SK-N-SH (cell line): Measurements from ENCODE around the gene C19orf81. TPM values are rescaled to one million over a fixed set of nuclear protein-coding genes. Genes with fewer than 3 reads are reported as not detected.

Source experiments
- CTCF ChIA-PET: fragments of 300-600, 350-600 bp; formaldehyde crosslinking; extraction: SDS; loops from one replicate; lab custom pipeline; 2021; lab: Yijun Ruan, JAX
- POLR2A ChIA-PET: fragments of 350-600 bp; sonication (Branson Sonifier 250); formaldehyde crosslinking; extraction: SDS; loops from one replicate; lab custom pipeline; 2020; ENCODE audit warnings: antibody characterized with exemption, inconsistent platforms; lab: Yijun Ruan, JAX
- DNase-seq: peaks from one replicate; pipeline ENCODE4 v3.0.0; 2012
- H2AFZ ChIP-seq: fragments of 200-600 bp; sonication (generic); 2 replicates; pipeline ENCODE4 v1.8.1; 2016; ENCODE audit warnings: antibody characterized with exemption, mild to moderate bottlenecking, low read depth
- H3F3A ChIP-seq: fragments of 200-600 bp; sonication (generic); replicated peaks from 2 replicates; pipeline ENCODE3; 2016; ENCODE audit warnings: antibody characterized with exemption, mild to moderate bottlenecking; ENCODE audit not compliant: insufficient read depth
- H3K27ac ChIP-seq, 2 experiments: fragments of 200-500 bp in 1 of 2; fragments of 200-600 bp in 1 of 2; sonication (Bioruptor generic) in 1 of 2; sonication (generic), shearing (Covaris generic) in 1 of 2; 2 replicates each; pipeline versions ENCODE4 v1.5.1 to v1.6.1; 2014 to 2016; ENCODE audit warnings: low read depth in 2 of 2, inconsistent platforms in 1 of 2, low read length in 1 of 2, mild to moderate bottlenecking in 1 of 2, mixed read lengths in 1 of 2
- H3K27me3 ChIP-seq: fragments of 200-600 bp; sonication (generic), shearing (Covaris generic); 2 replicates; pipeline ENCODE4 v1.6.1; 2016; ENCODE audit warnings: mixed run types; ENCODE audit not compliant: insufficient read depth
- H3K36me3 ChIP-seq, 2 experiments: fragments of 200-500 bp in 1 of 2; fragments of 200-600 bp in 1 of 2; sonication (Bioruptor generic) in 1 of 2; sonication (generic) in 1 of 2; replicated peaks in 1 of 2; 2 replicates each; pipeline versions ENCODE3 to v1.5.1; 2014 to 2016; ENCODE audit warnings: low read length in 1 of 2, mild to moderate bottlenecking in 1 of 2; ENCODE audit not compliant: insufficient read depth in 2 of 2, control insufficient read depth in 1 of 2
- H3K4me1 ChIP-seq, 2 experiments: fragments of 200-500 bp in 1 of 2; fragments of 200-600 bp in 1 of 2; sonication (Bioruptor generic) in 1 of 2; sonication (generic), shearing (Covaris generic) in 1 of 2; 2 replicates each; pipeline versions ENCODE4 v1.5.1 to v1.6.1; 2014 to 2016; ENCODE audit warnings: low read depth in 1 of 2, low read length in 1 of 2, mixed run types in 1 of 2; ENCODE audit not compliant: insufficient read depth in 2 of 2, control insufficient read depth in 1 of 2
- H3K4me2 ChIP-seq: fragments of 200-600 bp; sonication (generic), shearing (Covaris generic); 2 replicates; pipeline ENCODE4 v1.6.1; 2017; ENCODE audit warnings: mixed run types
- H3K4me3 ChIP-seq, 2 experiments: fragments of 200-500 bp in 1 of 2; fragments of 200-600 bp in 1 of 2; sonication (Bioruptor generic) in 1 of 2; sonication (generic), shearing (Covaris generic) in 1 of 2; 2 replicates each; pipeline versions ENCODE4 v1.5.1 to v1.8.1; 2014 to 2016; ENCODE audit warnings: low read depth in 2 of 2, inconsistent platforms in 1 of 2, low read length in 1 of 2, mild to moderate bottlenecking in 1 of 2, mixed read lengths in 1 of 2, moderate library complexity in 1 of 2
- H3K79me2 ChIP-seq: fragments of 200-600 bp; sonication (generic); 2 replicates; pipeline ENCODE4 v1.8.1; 2017; ENCODE audit warnings: mild to moderate bottlenecking; ENCODE audit not compliant: insufficient read depth
- H3K9ac ChIP-seq: fragments of 200-600 bp; sonication (generic); 2 replicates; pipeline ENCODE4 v1.6.1; 2017; ENCODE audit warnings: mixed run types
- H3K9me2 ChIP-seq: fragments of 200-600 bp; sonication (generic); 2 replicates; pipeline ENCODE4 v1.6.1; 2017; ENCODE audit warnings: mixed run types
- H3K9me3 ChIP-seq: fragments of 200-600 bp; sonication (generic); 2 replicates; pipeline ENCODE4 v1.6.1; 2017; ENCODE audit warnings: mixed run types, mild to moderate bottlenecking, moderate library complexity
- H4K20me1 ChIP-seq: fragments of 200-600 bp; sonication (generic); 2 replicates; pipeline ENCODE4 v1.6.1; 2017; ENCODE audit warnings: mild to moderate bottlenecking, mixed run types; ENCODE audit not compliant: insufficient read depth
- CHD2 ChIP-seq: fragments of 150-350 bp; IDR thresholded peaks from 2 replicates; pipeline ENCODE4 v1.6.1; 2018; ENCODE audit warnings: low read length; ENCODE audit not compliant: partially characterized antibody
- ELF1 ChIP-seq: IDR thresholded peaks from 2 replicates; pipeline ENCODE4 v1.4.0; 2012
- FOSL2 ChIP-seq: IDR thresholded peaks from 2 replicates; pipeline ENCODE4 v1.4.0; 2012; ENCODE audit warnings: low read depth, mild to moderate bottlenecking, moderate library complexity, borderline replicate concordance
- FOXJ3 ChIP-seq: sonication (generic); formaldehyde crosslinking; IDR thresholded peaks from 2 replicates; pipeline ENCODE4 v1.5.1; 2020; ENCODE audit warnings: mild to moderate bottlenecking, missing genetic modification reagents
- FOXM1 ChIP-seq: IDR thresholded peaks from 2 replicates; pipeline ENCODE4 v1.4.0; 2012; ENCODE audit warnings: low read depth, mild to moderate bottlenecking
- GABPA ChIP-seq: IDR thresholded peaks from 2 replicates; pipeline ENCODE4 v1.4.0; 2012; ENCODE audit warnings: low read depth, mild to moderate bottlenecking
- GATA2 ChIP-seq: sonication (generic); formaldehyde crosslinking; IDR thresholded peaks from 2 replicates; pipeline ENCODE4 v1.5.0; 2020; ENCODE audit warnings: mild to moderate bottlenecking, missing genetic modification reagents
- JUND ChIP-seq: IDR thresholded peaks from 2 replicates; pipeline ENCODE4 v1.4.0; 2012
- PBX3 ChIP-seq: IDR thresholded peaks from 2 replicates; pipeline ENCODE4; 2012
- POLR2AphosphoS5 ChIP-seq: IDR thresholded peaks from 2 replicates; pipeline ENCODE4 v1.6.1; 2012; ENCODE audit warnings: low read depth, low read length
- RCOR1 ChIP-seq: fragments of 150-350 bp; IDR thresholded peaks from 2 replicates; pipeline ENCODE4 v1.6.1; 2017; ENCODE audit warnings: antibody characterized with exemption, low read length
- REST ChIP-seq: IDR thresholded peaks from 2 replicates; pipeline ENCODE4 v1.6.1; 2012; ENCODE audit warnings: mild to moderate bottlenecking, low read depth, low read length, moderate library complexity
- RXRA ChIP-seq: IDR thresholded peaks from 2 replicates; pipeline ENCODE4 v1.4.0; 2012; ENCODE audit warnings: low read depth, mild to moderate bottlenecking, borderline replicate concordance
- SIN3A ChIP-seq: IDR thresholded peaks from 2 replicates; pipeline ENCODE4 v1.6.1; 2012; ENCODE audit warnings: low read depth, mild to moderate bottlenecking, low read length, moderate library complexity, borderline replicate concordance
- TAF1 ChIP-seq: IDR thresholded peaks from 2 replicates; pipeline ENCODE4 v1.6.1; 2012; ENCODE audit warnings: low read depth, mild to moderate bottlenecking, low read length, moderate library complexity, borderline replicate concordance
- TCF12 ChIP-seq: IDR thresholded peaks from 2 replicates; pipeline ENCODE4 v1.4.0; 2012
- TEAD4 ChIP-seq: IDR thresholded peaks from 2 replicates; pipeline ENCODE4 v1.4.0; 2012; ENCODE audit warnings: mild to moderate bottlenecking, borderline replicate concordance; ENCODE audit not compliant: insufficient read depth
- USF1 ChIP-seq: IDR thresholded peaks from 2 replicates; pipeline ENCODE4 v1.4.0; 2012; ENCODE audit warnings: low read depth, borderline replicate concordance
- whole genome bisulfite sequencing: methylation state at CpG from one replicate; pipeline ENCODE4 v1.1.6; 2017; ENCODE audit warnings: low lambda C conversion rate; 5-methylcytosine and 5-hydroxymethylcytosine counted together
- polyA plus RNA-seq, 3 experiments: library from polyadenylated mRNA; depleted of rRNA; stranded (reverse); fragments of >200 nt; gene quantifications; 2 replicates each; pipeline ENCODE4 v1.2.3, GENCODE V29; 2012

The C19orf81 gene
- polyA plus RNA-seq, 1 of the 3 experiments (the other 2 are of a cell fraction): 5.7 TPM

- no peak overlapping the region for H3K27ac ChIP-seq
- H3K4me3 ChIP-seq: no peak overlapping the region
- H3K79me2 ChIP-seq: no peaks in the 10 kb centered on the region
- no peaks in the 10 kb centered on the region for H3K9me3 ChIP-seq
- ChIA-PET POLR2A (no interaction called here), CTCF (interaction anchor here (0.8 to 1.1 kb wide), 4 partner anchors 27 to 183 kb away, joined by 3 to 4 read pairs (median 4); no protein-coding TSS in a partner anchor)
- H3K36me3 ChIP-seq: no peaks in the 10 kb centered on the region
- H3F3A ChIP-seq: no peaks in the 10 kb centered on the region
- DNase-seq: no peak
- no peaks in the 10 kb centered on the region for H4K20me1 ChIP-seq
- TF ChIP-seq JUND (no peak), TAF1 (no peak), RXRA (no peak), GABPA (no peak), RCOR1 (no peak), FOXJ3 (CRISPR knock-in tag) (no peak), FOSL2 (no peak), GATA2 (no peak), USF1 (no peak), TCF12 (no peak)
- H3K4me1 ChIP-seq: peaks cover 0 to 3% of the 10 kb centered on the region in 2 experiments; a peak in 1 of 4 replicates
- H3K27me3 ChIP-seq: peaks cover 13% of the 10 kb centered on the region; the same call in 1 of the 2 replicates
- no peaks in the 10 kb centered on the region for H3K9me2 ChIP-seq
- H3K9ac ChIP-seq: no peak overlapping the region
- WGBS: 56% methylated on average over 11 of the region's 11 CpGs
- no peak overlapping the region for H3K4me2 ChIP-seq
- no peak overlapping the region for H2AFZ ChIP-seq
Observed at GRCh38 chr19:50601407-50602088, 47.7 kb upstream of the C19orf81 start.

- H3K4me3 ChIP-seq: no peak overlapping the region
- H3K27ac ChIP-seq: no peak overlapping the region
- ChIA-PET CTCF (interaction anchor here (0.9 to 1.1 kb wide), 3 partner anchors 65 to 182 kb away, joined by 3 to 4 read pairs (median 4); no protein-coding TSS in a partner anchor), POLR2A (no interaction called here)
- no peak for DNase-seq
- 55% methylated on average over 5 of the region's 5 CpGs for WGBS
- no peak overlapping the region for H3K9ac ChIP-seq
- H3K27me3 ChIP-seq: peaks cover 13% of the 10 kb centered on the region; the same call in 1 of the 2 replicates
- peaks cover 0 to 3% of the 10 kb centered on the region in 2 experiments; a peak in 1 of 4 replicates for H3K4me1 ChIP-seq
- no peaks in the 10 kb centered on the region for H3K36me3 ChIP-seq
- H3K4me2 ChIP-seq: no peak overlapping the region
- H3K9me3 ChIP-seq: no peaks in the 10 kb centered on the region
- no peaks in the 10 kb centered on the region for H4K20me1 ChIP-seq
- no peaks in the 10 kb centered on the region for H3K9me2 ChIP-seq
- H3K79me2 ChIP-seq: no peaks in the 10 kb centered on the region
- H2AFZ ChIP-seq: no peak overlapping the region
- TF ChIP-seq JUND: no peak
- TF ChIP-seq PBX3: no peak
- TF ChIP-seq REST: no peak
- TF ChIP-seq TAF1: no peak
- no peak for TF ChIP-seq FOXM1
- no peak for TF ChIP-seq GATA2
- no peak for TF ChIP-seq ELF1
- no peak for TF ChIP-seq TEAD4
- TF ChIP-seq RCOR1: no peak
- no peak for TF ChIP-seq GABPA
- TF ChIP-seq SIN3A: no peak
- TF ChIP-seq POLR2AphosphoS5: no peak
- TF ChIP-seq CHD2: no peak
- TF ChIP-seq RXRA: no peak
- no peaks in the 10 kb centered on the region for H3F3A ChIP-seq
Observed at GRCh38 chr19:50602089-50602422, 47.2 kb upstream of the C19orf81 start.
